ENCODE data around the gene AGAP1. TPM values are rescaled to one million over a fixed set of nuclear protein-coding genes. Genes with fewer than 3 reads are reported as not detected.

Gene AGAP1
- total RNA-seq, 4 donors from 2014 or later: 5.3 to 30.6 (median 19.2) TPM

GRCh38 chr2:236119476-236119875 is 625.6 kb downstream of the AGAP1 start:
- Histone ChIP-seq H3K27ac (no peak overlapping the region), H3K36me3 (no peaks in the 10 kb centered on the region), H3K27me3 (no peaks in the 10 kb centered on the region), H3K4me3 (no peak overlapping the region), H3K9me3 (no peaks in the 10 kb centered on the region), H3K4me1 (no peaks in the 10 kb centered on the region)
- intact Hi-C loops (cut with DNase I; ENCODE audit: low total_unique reads): no loop called here
- DNase-seq: no peak
- no peak for TF ChIP-seq POLR2A (IDR thresholded peaks at IDR 0.05)
- TF ChIP-seq CTCF (IDR thresholded peaks at IDR 0.05): no peak

DNA sequence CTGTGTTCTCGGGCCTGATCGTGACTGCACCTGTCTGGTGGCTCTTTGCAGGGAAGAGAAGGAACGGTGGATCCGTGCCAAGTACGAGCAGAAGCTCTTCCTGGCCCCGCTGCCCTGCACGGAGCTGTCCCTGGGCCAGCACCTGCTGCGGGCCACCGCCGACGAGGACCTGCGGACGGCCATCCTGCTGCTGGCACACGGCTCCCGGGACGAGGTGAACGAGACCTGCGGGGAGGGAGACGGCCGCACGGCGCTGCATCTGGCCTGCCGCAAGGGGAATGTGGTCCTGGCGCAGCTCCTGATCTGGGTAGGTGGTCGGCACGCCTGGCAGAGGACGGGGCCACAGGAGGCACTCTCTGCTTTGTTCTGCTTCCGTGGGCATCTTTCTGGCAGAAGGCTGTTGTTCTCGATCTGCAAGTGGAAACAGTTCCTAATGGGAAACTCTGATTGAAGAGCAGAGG is 626.3 kb downstream of the AGAP1 start:
- Histone ChIP-seq H3K4me3 (no peak overlapping the region), H3K36me3 (no peaks in the 10 kb centered on the region), H3K4me1 (no peaks in the 10 kb centered on the region), H3K27ac (no peak overlapping the region), H3K9me3 (no peaks in the 10 kb centered on the region), H3K27me3 (no peaks in the 10 kb centered on the region)
- intact Hi-C loops (cut with DNase I; ENCODE audit: low total_unique reads): no loop called here
- TF ChIP-seq CTCF (IDR thresholded peaks at IDR 0.05) (no peak), POLR2A (IDR thresholded peaks at IDR 0.05) (no peak)
- DNase-seq: no peak

DNA sequence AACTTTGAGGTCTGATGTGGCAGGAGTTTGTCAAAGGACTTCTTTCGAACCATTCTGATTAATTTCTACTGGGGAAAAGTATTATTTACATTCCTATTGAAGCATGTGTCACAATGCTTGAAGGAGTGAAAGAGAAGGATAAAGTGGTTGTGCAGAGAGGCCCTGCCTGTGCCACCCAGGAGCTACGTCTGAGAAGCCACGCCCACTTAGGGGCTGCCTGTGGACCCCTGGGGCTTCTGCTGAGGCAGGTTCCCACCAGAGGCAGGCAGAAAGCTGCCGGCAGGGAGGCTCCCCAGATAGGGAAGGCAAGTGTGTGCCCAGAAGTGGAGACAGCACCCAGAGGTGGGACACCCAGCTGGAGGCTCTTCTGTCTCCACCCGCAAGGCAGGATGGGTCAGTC is 627.0 kb downstream of the AGAP1 start:
- H3K9me3 ChIP-seq: no peaks in the 10 kb centered on the region
- H3K36me3 ChIP-seq: no peaks in the 10 kb centered on the region
- intact Hi-C loops (cut with DNase I; ENCODE audit: low total_unique reads): no loop called here

DNA sequence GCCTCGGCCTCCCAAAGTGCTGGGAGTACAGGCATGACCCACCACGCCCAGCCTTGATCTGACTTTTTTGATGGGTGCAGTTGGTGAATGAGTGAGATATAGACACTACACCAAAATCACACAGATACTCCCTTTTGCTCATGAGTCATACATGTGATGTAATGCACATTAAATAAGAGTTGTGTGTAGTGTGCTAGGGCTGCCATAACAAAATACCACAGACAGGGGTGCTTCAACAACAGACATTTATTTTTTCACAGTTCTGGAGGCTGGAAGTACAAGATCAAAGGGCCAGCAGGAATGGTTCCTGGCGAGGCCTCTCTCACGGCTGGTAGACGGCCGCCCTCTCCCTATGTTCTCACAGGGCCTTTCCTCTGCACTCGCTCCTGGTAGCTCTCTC is 627.7 kb downstream of the AGAP1 start:
- intact Hi-C loops (cut with DNase I; ENCODE audit: low total_unique reads): no loop called here
- TF ChIP-seq POLR2A (IDR thresholded peaks at IDR 0.05): no peak
- no peak for TF ChIP-seq CTCF (IDR thresholded peaks at IDR 0.05)
- Histone ChIP-seq H3K36me3 (no peaks in the 10 kb centered on the region), H3K27ac (no peak overlapping the region), H3K9me3 (no peaks in the 10 kb centered on the region), H3K4me1 (no peaks in the 10 kb centered on the region), H3K27me3 (no peaks in the 10 kb centered on the region), H3K4me3 (no peak overlapping the region)
- no peak for DNase-seq

More for the DNA sequence above, 627.0 kb downstream of the AGAP1 start:
- no peak for DNase-seq
- H3K27me3 ChIP-seq: no peaks in the 10 kb centered on the region
- no peaks in the 10 kb centered on the region for H3K4me1 ChIP-seq
- TF ChIP-seq CTCF (IDR thresholded peaks at IDR 0.05): no peak
- no peak for TF ChIP-seq POLR2A (IDR thresholded peaks at IDR 0.05)
- H3K27ac ChIP-seq: no peak overlapping the region
- no peak overlapping the region for H3K4me3 ChIP-seq

DNA sequence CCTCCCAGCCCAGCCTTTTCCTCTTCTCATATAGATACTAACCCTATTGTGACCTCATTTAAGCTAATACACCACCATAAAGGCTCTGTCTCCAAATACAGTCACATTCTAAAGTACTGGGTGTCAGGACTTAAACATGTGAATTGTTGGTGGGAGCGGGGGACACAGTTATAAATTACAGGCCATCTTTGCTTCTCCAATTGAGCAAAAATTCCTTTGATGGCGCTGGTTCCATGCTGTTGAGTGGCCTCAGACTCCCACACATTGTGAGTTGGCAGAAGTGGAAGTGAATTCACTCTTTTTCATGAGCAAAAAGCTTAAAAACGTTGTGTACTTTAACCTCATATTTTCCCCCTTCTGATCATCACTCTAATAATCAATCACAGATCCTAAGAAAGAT is 628.4 kb downstream of the AGAP1 start:
- H3K4me3 ChIP-seq: no peak overlapping the region
- H3K9me3 ChIP-seq: no peaks in the 10 kb centered on the region
- DNase-seq: no peak
- H3K36me3 ChIP-seq: no peaks in the 10 kb centered on the region
- no peak overlapping the region for H3K27ac ChIP-seq
- intact Hi-C loops (cut with DNase I; ENCODE audit: low total_unique reads): no loop called here
- TF ChIP-seq POLR2A (IDR thresholded peaks at IDR 0.05) (no peak), CTCF (IDR thresholded peaks at IDR 0.05) (no peak)
- no peaks in the 10 kb centered on the region for H3K4me1 ChIP-seq
- H3K27me3 ChIP-seq: no peaks in the 10 kb centered on the region

Measured in uterus (tissue), 4 donors.